Gastrocnemius medialis (tissue), 4 donors: ENCODE measurements around the gene SH3BP2. TPM values are rescaled to one million over a fixed set of nuclear protein-coding genes. Genes with fewer than 3 reads are reported as not detected.

Experiments used
- ATAC-seq, 2 donors: fragments of 150-250 bp; one replicate each; pipeline ENCODE4 v1.9.1; 2016
- DNase-seq, 2 donors: peaks; one replicate each; pipeline ENCODE4 v3.0.0-alpha.2; 2019
- H3K27ac ChIP-seq, 4 donors: fragments of 200-600 bp; sonication (generic); 1 replicate in 1 of 4; 2 replicates in 3 of 4; pipeline ENCODE4 v1.5.1; 2016 to 2018; ENCODE audit warnings: mild to moderate bottlenecking in 2 of 4, moderate library complexity in 1 of 4
- H3K27me3 ChIP-seq, 3 donors: fragments of 200-600 bp; sonication (generic) in 2 of 3; 1 replicate in 1 of 3; 2 replicates in 2 of 3; pipeline versions ENCODE4 v1.5.1 to v1.6.0; 2016 to 2019; ENCODE audit warnings: mild to moderate bottlenecking in 1 of 3, moderate library complexity in 1 of 3
- H3K36me3 ChIP-seq, 2 donors: fragments of 200-600 bp; sonication (generic) in 1 of 2; one replicate each; pipeline ENCODE4 v1.5.1; 2017 to 2018
- H3K4me1 ChIP-seq, 2 donors: fragments of 200-600 bp; sonication (generic) in 1 of 2; one replicate each; pipeline ENCODE4 v1.5.1; 2016 to 2017; ENCODE audit warnings: mild to moderate bottlenecking in 2 of 2
- H3K4me3 ChIP-seq, 4 donors: fragments of 200-600 bp; sonication (generic) in 3 of 4; 1 replicate in 1 of 4; 2 replicates in 3 of 4; pipeline ENCODE4 v1.5.1; 2016 to 2019; ENCODE audit warnings: mild to moderate bottlenecking in 2 of 4
- H3K9me3 ChIP-seq, 3 donors: fragments of 200-600 bp; sonication (generic) in 2 of 3; 1 replicate in 1 of 3; 2 replicates in 2 of 3; pipeline ENCODE4 v1.5.1; 2016 to 2019
- POLR2A ChIP-seq, 2 donors: fragments of 450-650 bp; IDR thresholded peaks; one replicate each; pipeline ENCODE4 v1.6.1; 2017; ENCODE audit warnings: antibody characterized with exemption in 2 of 2, mild to moderate bottlenecking in 2 of 2, moderate library complexity in 2 of 2
- in situ Hi-C, 4 donors: fragments of 200-750 bp; cut with MboI; loops; one replicate each; pipeline versions ENCODE4 v1.15.0 to v1.8.0; 2017; ENCODE audit warnings: low sequenced_read_pairs in 4 of 4
- intact Hi-C: fragments of 100-400 bp; cut with DNase I; formaldehyde crosslinking; loops from one replicate; pipeline ENCODE4 v1.15.1; 2023; ENCODE audit warnings: low total_unique reads
- total RNA-seq, 4 donors: library from RNA; depleted of rRNA; stranded (reverse); fragments of >200 nt; gene quantifications; one replicate each; pipeline versions ENCODE4 v1.1.0 to v1.2.3, GENCODE V29; 2016
- TF ChIP-seq, protein P1 (sequence below), 5 experiments: fragments of 450-650 bp in 3 of 5; fragments of 200-600 bp in 2 of 5; sonication (generic) in 2 of 5; IDR thresholded peaks in 4 of 5; conservative IDR thresholded peaks in 1 of 5; 1 replicate in 4 of 5; 2 replicates in 1 of 5; pipeline ENCODE4 v1.5.1; 2016 to 2019; ENCODE audit warnings: antibody characterized with exemption in 5 of 5, mild to moderate bottlenecking in 3 of 5, moderate library complexity in 3 of 5

The SH3BP2 gene
- total RNA-seq, 4 donors from 2014 or later = 4.8 to 21.5 (median 12.0) TPM

DNA sequence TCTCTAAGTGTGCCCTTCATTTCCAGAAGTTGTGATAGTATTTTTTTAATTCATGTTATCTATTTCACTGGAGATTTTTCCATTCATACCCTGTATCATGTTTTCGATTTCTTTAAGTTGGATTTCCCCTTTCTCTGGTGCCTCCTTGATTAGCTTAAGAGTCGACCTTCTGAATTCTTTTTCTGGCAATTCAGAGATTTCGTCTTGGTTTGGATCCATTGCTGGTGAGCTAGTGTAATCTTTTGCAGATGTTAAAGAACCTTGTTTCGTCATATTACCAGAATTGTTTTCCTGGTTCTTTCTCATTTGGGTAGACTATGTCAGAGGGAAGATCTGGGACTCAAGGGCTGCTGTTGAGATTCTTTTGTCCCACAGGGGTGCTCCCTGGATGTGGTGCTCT lies 9.1 kb upstream of the SH3BP2 start:
- TF ChIP-seq, protein P1, sequence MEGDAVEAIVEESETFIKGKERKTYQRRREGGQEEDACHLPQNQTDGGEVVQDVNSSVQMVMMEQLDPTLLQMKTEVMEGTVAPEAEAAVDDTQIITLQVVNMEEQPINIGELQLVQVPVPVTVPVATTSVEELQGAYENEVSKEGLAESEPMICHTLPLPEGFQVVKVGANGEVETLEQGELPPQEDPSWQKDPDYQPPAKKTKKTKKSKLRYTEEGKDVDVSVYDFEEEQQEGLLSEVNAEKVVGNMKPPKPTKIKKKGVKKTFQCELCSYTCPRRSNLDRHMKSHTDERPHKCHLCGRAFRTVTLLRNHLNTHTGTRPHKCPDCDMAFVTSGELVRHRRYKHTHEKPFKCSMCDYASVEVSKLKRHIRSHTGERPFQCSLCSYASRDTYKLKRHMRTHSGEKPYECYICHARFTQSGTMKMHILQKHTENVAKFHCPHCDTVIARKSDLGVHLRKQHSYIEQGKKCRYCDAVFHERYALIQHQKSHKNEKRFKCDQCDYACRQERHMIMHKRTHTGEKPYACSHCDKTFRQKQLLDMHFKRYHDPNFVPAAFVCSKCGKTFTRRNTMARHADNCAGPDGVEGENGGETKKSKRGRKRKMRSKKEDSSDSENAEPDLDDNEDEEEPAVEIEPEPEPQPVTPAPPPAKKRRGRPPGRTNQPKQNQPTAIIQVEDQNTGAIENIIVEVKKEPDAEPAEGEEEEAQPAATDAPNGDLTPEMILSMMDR (IDR thresholded peaks at IDR 0.05 in 4 of 5, conservative IDR thresholded peaks at IDR 0.05 in 1 of 5) = no peak
- no peak for TF ChIP-seq POLR2A (IDR thresholded peaks at IDR 0.05)
- in situ Hi-C loops = no loop called here
- Histone ChIP-seq H3K4me3 (no peak overlapping the region), H3K36me3 (no peaks in the 10 kb centered on the region), H3K27me3 (no peaks in the 10 kb centered on the region), H3K4me1 (peaks cover 11 to 19% of the 10 kb centered on the region in 2 donors), H3K27ac (no peak overlapping the region), H3K9me3 (no peaks in the 10 kb centered on the region)
- ATAC-seq (no peak), DNase-seq (no peak)
- intact Hi-C loops = no loop called here

GRCh38 chr4:2785613-2786012 lies 7.3 kb upstream of the SH3BP2 start:
- Histone ChIP-seq H3K4me1 (peaks cover 11 to 20% of the 10 kb centered on the region in 2 donors), H3K36me3 (no peaks in the 10 kb centered on the region), H3K27ac (no peak overlapping the region), H3K27me3 (no peaks in the 10 kb centered on the region), H3K9me3 (no peaks in the 10 kb centered on the region), H3K4me3 (no peak overlapping the region)
- intact Hi-C loops = no loop called here
- TF ChIP-seq POLR2A (IDR thresholded peaks at IDR 0.05) = no peak
- TF ChIP-seq, protein P1 (IDR thresholded peaks at IDR 0.05 in 4 of 5, conservative IDR thresholded peaks at IDR 0.05 in 1 of 5) = no peak
- ATAC-seq (peak in 1 of 2 donors; percentile 61), DNase-seq (no peak)
- in situ Hi-C loops = no loop called here

DNA sequence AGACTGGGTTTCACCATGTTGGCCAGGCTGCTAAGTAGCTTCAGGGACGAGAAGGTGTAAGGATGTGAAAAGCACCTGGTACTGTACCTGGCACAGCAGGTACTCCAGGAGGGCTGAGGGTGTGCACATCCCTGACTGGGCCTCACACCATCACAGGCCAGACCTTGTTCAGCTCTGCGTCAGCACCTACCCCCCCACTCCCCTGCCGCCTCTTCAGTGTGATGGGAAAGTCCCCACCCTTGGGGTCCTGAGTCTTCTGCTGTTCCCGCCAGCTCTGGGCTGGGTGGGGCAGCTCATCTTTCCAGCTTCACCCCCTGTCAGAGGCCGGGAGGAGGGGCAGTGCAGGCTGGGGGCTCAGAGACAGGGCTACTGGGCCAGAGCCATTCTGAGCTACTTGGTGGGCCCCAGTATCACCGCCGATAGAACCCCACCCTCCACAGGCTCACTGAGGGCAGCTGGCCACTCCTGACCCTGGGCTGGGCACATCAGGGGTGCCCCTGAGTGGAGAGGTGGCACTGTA lies 6.7 kb upstream of the SH3BP2 start:
- intact Hi-C loops = no loop called here
- no peaks in the 10 kb centered on the region for H3K9me3 ChIP-seq
- no peak for ATAC-seq
- no peak overlapping the region for H3K4me3 ChIP-seq
- no peak for TF ChIP-seq POLR2A (IDR thresholded peaks at IDR 0.05)
- TF ChIP-seq, protein P1 (IDR thresholded peaks at IDR 0.05 in 4 of 5, conservative IDR thresholded peaks at IDR 0.05 in 1 of 5) = no peak
- H3K27ac ChIP-seq = no peak overlapping the region
- no peaks in the 10 kb centered on the region for H3K36me3 ChIP-seq
- in situ Hi-C loops = no loop called here
- peaks cover 11 to 20% of the 10 kb centered on the region in 2 donors for H3K4me1 ChIP-seq
- no peaks in the 10 kb centered on the region for H3K27me3 ChIP-seq
- no peak for DNase-seq

- Histone ChIP-seq H3K27ac (peak overlapping the region; percentile 34 to 69 (median 56)), H3K4me1 (peaks cover 11 to 20% of the 10 kb centered on the region in 2 donors)
- DNase-seq = no peak
These were observed 6.1 kb upstream of the SH3BP2 start for GRCh38 chr4:2786794-2787229.

More at GRCh38 chr4:2786794-2787229, 6.1 kb upstream of the SH3BP2 start:
- H3K4me3 ChIP-seq = no peak overlapping the region
- H3K9me3 ChIP-seq = no peaks in the 10 kb centered on the region
- intact Hi-C loops = no loop called here
- in situ Hi-C loops = no loop called here
- TF ChIP-seq, protein P1 (IDR thresholded peaks at IDR 0.05 in 4 of 5, conservative IDR thresholded peaks at IDR 0.05 in 1 of 5) = no peak
- no peak for TF ChIP-seq POLR2A (IDR thresholded peaks at IDR 0.05)
- no peak for ATAC-seq
- H3K27me3 ChIP-seq = no peaks in the 10 kb centered on the region
- no peaks in the 10 kb centered on the region for H3K36me3 ChIP-seq
